ENCODE data around the gene IRF4.

IRF4 gene

GRCh38 chr6:358432-358831 is 33.1 kb upstream of the IRF4 start:
- no peaks in the 10 kb centered on the region for H3K36me3 Mint-ChIP-seq
- H3K27me3 Mint-ChIP-seq: no peaks in the 10 kb centered on the region
- no peak for DNase-seq (ENCODE audit: low spot score in 2 of 2)
- ATAC-seq (ENCODE audit: low read depth): peak; percentile 54
- peak overlapping the region; percentile 61 for H3K4me3 Mint-ChIP-seq
- H3K4me1 Mint-ChIP-seq: peaks cover 47% of the 10 kb centered on the region
- H3K9me3 Mint-ChIP-seq: no peaks in the 10 kb centered on the region
- H3K27ac Mint-ChIP-seq: peak overlapping the region; percentile 96

GRCh38 chr6:358847-359246 is 32.7 kb upstream of the IRF4 start:
- DNase-seq (ENCODE audit: low spot score in 2 of 2) (no peak), ATAC-seq (ENCODE audit: low read depth) (no peak)
- peaks cover 45% of the 10 kb centered on the region for H3K4me1 Mint-ChIP-seq
- no peaks in the 10 kb centered on the region for H3K27me3 Mint-ChIP-seq
- H3K36me3 Mint-ChIP-seq: no peaks in the 10 kb centered on the region
- H3K4me3 Mint-ChIP-seq: no peak overlapping the region
- peak overlapping the region; percentile 96 for H3K27ac Mint-ChIP-seq
- H3K9me3 Mint-ChIP-seq: no peaks in the 10 kb centered on the region

- H3K4me1 Mint-ChIP-seq: peaks cover 43% of the 10 kb centered on the region
- no peak for DNase-seq (ENCODE audit: low spot score in 2 of 2)
- peak overlapping the region; percentile 96 for H3K27ac Mint-ChIP-seq
- H3K9me3 Mint-ChIP-seq: no peaks in the 10 kb centered on the region
- no peak overlapping the region for H3K4me3 Mint-ChIP-seq
- ATAC-seq (ENCODE audit: low read depth): no peak
- H3K36me3 Mint-ChIP-seq: no peaks in the 10 kb centered on the region
- no peaks in the 10 kb centered on the region for H3K27me3 Mint-ChIP-seq
Observed at GRCh38 chr6:359261-360035, 32.1 kb upstream of the IRF4 start.

GRCh38 chr6:360349-360748 is 31.2 kb upstream of the IRF4 start:
- Mint-ChIP-seq H3K27me3 (no peaks in the 10 kb centered on the region), H3K4me1 (peaks cover 49% of the 10 kb centered on the region), H3K27ac (peak overlapping the region; percentile 40), H3K4me3 (no peak overlapping the region), H3K36me3 (no peaks in the 10 kb centered on the region), H3K9me3 (no peaks in the 10 kb centered on the region)
- ATAC-seq (ENCODE audit: low read depth): no peak
- no peak for DNase-seq (ENCODE audit: low spot score in 2 of 2)

GRCh38 chr6:360764-361373 is 30.7 kb upstream of the IRF4 start:
- H3K4me1 Mint-ChIP-seq: peaks cover 51% of the 10 kb centered on the region
- DNase-seq (ENCODE audit: low spot score in 2 of 2): no peak
- no peaks in the 10 kb centered on the region for H3K27me3 Mint-ChIP-seq
- no peak for ATAC-seq (ENCODE audit: low read depth)
- H3K27ac Mint-ChIP-seq: peak overlapping the region; percentile 40
- no peak overlapping the region for H3K4me3 Mint-ChIP-seq
- H3K36me3 Mint-ChIP-seq: no peaks in the 10 kb centered on the region
- no peaks in the 10 kb centered on the region for H3K9me3 Mint-ChIP-seq

GRCh38 chr6:361411-362132 is 30.0 kb upstream of the IRF4 start:
- DNase-seq (ENCODE audit: low spot score in 2 of 2) (no peak), ATAC-seq (ENCODE audit: low read depth) (no peak)
- Mint-ChIP-seq H3K36me3 (no peaks in the 10 kb centered on the region), H3K4me1 (peaks cover 51% of the 10 kb centered on the region), H3K27ac (peak overlapping the region; percentile 12), H3K27me3 (no peaks in the 10 kb centered on the region), H3K4me3 (peak overlapping the region; percentile 6), H3K9me3 (no peaks in the 10 kb centered on the region)

- peaks cover 2% of the 10 kb centered on the region for H3K27me3 Mint-ChIP-seq
- no peaks in the 10 kb centered on the region for H3K9me3 Mint-ChIP-seq
- DNase-seq (ENCODE audit: low spot score in 2 of 2) (no peak), ATAC-seq (ENCODE audit: low read depth) (no peak)
- no peak overlapping the region for H3K27ac Mint-ChIP-seq
- H3K4me1 Mint-ChIP-seq: peaks cover 49% of the 10 kb centered on the region
- no peak overlapping the region for H3K4me3 Mint-ChIP-seq
- no peaks in the 10 kb centered on the region for H3K36me3 Mint-ChIP-seq
Observed at GRCh38 chr6:362231-362923, 29.2 kb upstream of the IRF4 start.

GRCh38 chr6:362924-363249 is 28.7 kb upstream of the IRF4 start:
- Mint-ChIP-seq H3K4me3 (no peak overlapping the region), H3K27ac (no peak overlapping the region), H3K4me1 (peaks cover 47% of the 10 kb centered on the region), H3K36me3 (no peaks in the 10 kb centered on the region), H3K9me3 (no peaks in the 10 kb centered on the region), H3K27me3 (peaks cover 4% of the 10 kb centered on the region)
- ATAC-seq (ENCODE audit: low read depth) (no peak), DNase-seq (ENCODE audit: low spot score in 2 of 2) (no peak)

- ATAC-seq (ENCODE audit: low read depth) (no peak), DNase-seq (ENCODE audit: low spot score in 2 of 2) (no peak)
- no peak overlapping the region for H3K4me3 Mint-ChIP-seq
- no peaks in the 10 kb centered on the region for H3K9me3 Mint-ChIP-seq
- peaks cover 44% of the 10 kb centered on the region for H3K4me1 Mint-ChIP-seq
- no peak overlapping the region for H3K27ac Mint-ChIP-seq
- H3K27me3 Mint-ChIP-seq: peaks cover 4% of the 10 kb centered on the region
- H3K36me3 Mint-ChIP-seq: no peaks in the 10 kb centered on the region
Observed at GRCh38 chr6:363291-363690, 28.3 kb upstream of the IRF4 start.

GRCh38 chr6:363909-364308 is 27.6 kb upstream of the IRF4 start:
- H3K9me3 Mint-ChIP-seq: no peaks in the 10 kb centered on the region
- DNase-seq (ENCODE audit: low spot score in 2 of 2) (no peak), ATAC-seq (ENCODE audit: low read depth) (no peak)
- H3K4me1 Mint-ChIP-seq: peaks cover 38% of the 10 kb centered on the region
- H3K27ac Mint-ChIP-seq: peak overlapping the region; percentile 42
- peaks cover 4% of the 10 kb centered on the region for H3K27me3 Mint-ChIP-seq
- H3K4me3 Mint-ChIP-seq: no peak overlapping the region
- no peaks in the 10 kb centered on the region for H3K36me3 Mint-ChIP-seq

- Mint-ChIP-seq H3K4me1 (peaks cover 32% of the 10 kb centered on the region), H3K27ac (peak overlapping the region; percentile 42), H3K27me3 (peaks cover 4% of the 10 kb centered on the region), H3K36me3 (no peaks in the 10 kb centered on the region), H3K9me3 (no peaks in the 10 kb centered on the region), H3K4me3 (peak overlapping the region; percentile 11)
- DNase-seq (ENCODE audit: low spot score in 2 of 2) (no peak), ATAC-seq (ENCODE audit: low read depth) (peak; percentile 19)
Observed at GRCh38 chr6:364609-365540, 26.7 kb upstream of the IRF4 start.

- Mint-ChIP-seq H3K36me3 (no peaks in the 10 kb centered on the region), H3K4me1 (peaks cover 27% of the 10 kb centered on the region), H3K27me3 (peaks cover 5% of the 10 kb centered on the region), H3K4me3 (peak overlapping the region; percentile 60), H3K27ac (peak overlapping the region; percentile 65), H3K9me3 (no peaks in the 10 kb centered on the region)
- peak; percentile 75 for ATAC-seq (ENCODE audit: low read depth)
- DNase-seq (ENCODE audit: low spot score in 2 of 2): no peak
Observed at GRCh38 chr6:365835-366234, 25.7 kb upstream of the IRF4 start.

Data from memory B cell (primary cell).